Panc1 (cell line): ENCODE results near the gene ADCY3.

Experiments used
- CTCF ChIP-seq: fragments of 450-650 bp; IDR thresholded peaks from 2 replicates; pipeline ENCODE4 v1.5.1; 2017; ENCODE audit warnings: mild to moderate bottlenecking
- POLR2AphosphoS5 ChIP-seq: IDR thresholded peaks from 2 replicates; pipeline ENCODE4 v1.6.1; 2012; ENCODE audit warnings: mild to moderate bottlenecking, low read depth, low read length, moderate library complexity
- REST ChIP-seq, 2 experiments: IDR thresholded peaks; 2 replicates each; pipeline ENCODE4 v1.6.1; 2011 to 2012; ENCODE audit warnings: low read depth in 2 of 2, control low read depth in 1 of 2, low read length in 1 of 2, mild to moderate bottlenecking in 1 of 2, moderate library complexity in 1 of 2; ENCODE audit not compliant: insufficient read depth in 1 of 2
- TCF7L2 ChIP-seq: IDR thresholded peaks from 2 replicates; pipeline ENCODE4 v1.6.1; 2011; ENCODE audit warnings: mild to moderate bottlenecking, low read depth, low read length, inconsistent platforms

- TF ChIP-seq CTCF (no peak), TCF7L2 (no peak), REST (IDR thresholded peaks at IDR 0.05; ENCODE audit: insufficient read depth in 1 of 2, low read depth in 2 of 2, low read length in 1 of 2) (no peak), POLR2AphosphoS5 (no peak)
Observed at GRCh38 chr2:24771061-24771460, 149.0 kb downstream of the ADCY3 start.
